WTC11 (cell line): Measurements from ENCODE around the gene PLAC8. TPM values are rescaled to one million over a fixed set of nuclear protein-coding genes. Genes with fewer than 3 reads are reported as not detected.

Experiments used
- ATAC-seq: fragments of 200-7000 bp; cut with Tn5 transposase; 2 replicates; pipeline ENCODE4 v1.10.0; 2021; ENCODE audit warnings: mild to moderate bottlenecking, moderate library complexity
- CTCF ChIA-PET: fragments of 300-600 bp; sonication (Branson Sonifier 250); formaldehyde crosslinking; loops from one replicate; lab custom pipeline; 2021; ENCODE audit warnings: antibody characterized with exemption; lab: Charles Lee
- POLR2A ChIA-PET: fragments of 350-600 bp; sonication (Branson Sonifier 250); formaldehyde crosslinking; loops from one replicate; lab custom pipeline; 2021; ENCODE audit warnings: antibody characterized with exemption; lab: Charles Lee
- DNase-seq: peaks from one replicate; pipeline ENCODE4 v3.0.0; 2021; ENCODE audit warnings: low spot score
- H3K27ac Mint-ChIP-seq: 2 replicates; pipeline ENCODE4 v1.8.0; 2021; ENCODE audit warnings: mixed read lengths
- H3K27me3 Mint-ChIP-seq: 2 replicates; pipeline ENCODE4 v1.8.0; 2021; ENCODE audit warnings: low read depth, mild to moderate bottlenecking, moderate library complexity, mixed read lengths
- H3K36me3 Mint-ChIP-seq: 2 replicates; pipeline ENCODE4 v1.8.0; 2021; ENCODE audit warnings: mixed read lengths
- H3K4me1 Mint-ChIP-seq: 2 replicates; pipeline ENCODE4 v1.8.0; 2022; ENCODE audit warnings: mixed read lengths
- H3K4me3 Mint-ChIP-seq: 2 replicates; pipeline ENCODE4 v1.8.0; 2021; ENCODE audit warnings: mild to moderate bottlenecking, moderate library complexity, mixed read lengths
- H3K9me3 Mint-ChIP-seq: 2 replicates; pipeline ENCODE4 v1.8.0; 2021; ENCODE audit warnings: mixed read lengths
- AFF4 ChIP-seq: sonication (generic); formaldehyde crosslinking; IDR thresholded peaks from 2 replicates; pipeline ENCODE4 v1.8.1; 2023; ENCODE audit warnings: mild to moderate bottlenecking, missing genetic modification reagents, borderline replicate concordance
- ATF2 ChIP-seq: sonication (generic); formaldehyde crosslinking; IDR thresholded peaks from 2 replicates; pipeline ENCODE4 v1.8.1; 2022; ENCODE audit warnings: low read depth, missing genetic modification reagents, borderline replicate concordance
- ATF3 ChIP-seq: sonication (generic); formaldehyde crosslinking; conservative IDR thresholded peaks from 2 replicates; pipeline ENCODE4 v1.8.1; 2022; ENCODE audit warnings: mild to moderate bottlenecking, missing genetic modification reagents
- E2F1 ChIP-seq: sonication (generic); formaldehyde crosslinking; IDR thresholded peaks from 2 replicates; pipeline ENCODE4 v1.8.0; 2022; ENCODE audit warnings: mild to moderate bottlenecking, missing genetic modification reagents
- EMX1 ChIP-seq: fragments of 250-450 bp; sonication (Bioruptor Pico); IDR thresholded peaks from 2 replicates; pipeline ENCODE4 v1.8.0; 2021; ENCODE audit warnings: mild to moderate bottlenecking
- FOXP1 ChIP-seq: sonication (generic); formaldehyde crosslinking; IDR thresholded peaks from 2 replicates; pipeline ENCODE4 v1.8.0; 2022; ENCODE audit warnings: missing genetic modification reagents, mild to moderate bottlenecking, moderate library complexity, borderline replicate concordance
- GTF2I ChIP-seq: fragments of 250-450 bp; sonication (Bioruptor Pico); conservative IDR thresholded peaks from 2 replicates; pipeline ENCODE4 v1.4.0; 2021; ENCODE audit warnings: mild to moderate bottlenecking
- JUN ChIP-seq: sonication (generic); formaldehyde crosslinking; IDR thresholded peaks from 2 replicates; pipeline ENCODE4 v1.8.0; 2023; ENCODE audit warnings: mild to moderate bottlenecking, missing genetic modification reagents
- MAX ChIP-seq: sonication (generic); formaldehyde crosslinking; IDR thresholded peaks from 2 replicates; pipeline ENCODE4 v1.8.0; 2022; ENCODE audit warnings: mild to moderate bottlenecking, missing genetic modification reagents
- MLX ChIP-seq: sonication (generic); formaldehyde crosslinking; IDR thresholded peaks from 2 replicates; pipeline ENCODE4 v1.8.1; 2023; ENCODE audit warnings: mild to moderate bottlenecking, missing genetic modification reagents, moderate library complexity
- NR3C1 ChIP-seq: sonication (generic); formaldehyde crosslinking; conservative IDR thresholded peaks from 2 replicates; pipeline ENCODE4 v1.8.1; 2023; ENCODE audit warnings: low read depth, mild to moderate bottlenecking, missing genetic modification reagents
- SMAD3 ChIP-seq: sonication (generic); formaldehyde crosslinking; IDR thresholded peaks from 2 replicates; pipeline ENCODE4 v1.8.0; 2022; ENCODE audit warnings: missing genetic modification reagents, mild to moderate bottlenecking, borderline replicate concordance
- USF2 ChIP-seq: sonication (generic); formaldehyde crosslinking; IDR thresholded peaks from 2 replicates; pipeline ENCODE4 v1.8.1; 2023; ENCODE audit warnings: mild to moderate bottlenecking, missing genetic modification reagents, moderate library complexity
- ZBTB43 ChIP-seq: sonication (generic); formaldehyde crosslinking; IDR thresholded peaks from 2 replicates; pipeline ENCODE4 v1.8.1; 2023; ENCODE audit warnings: mild to moderate bottlenecking, missing genetic modification reagents
- ZNF138 ChIP-seq: sonication (generic); formaldehyde crosslinking; conservative IDR thresholded peaks from 2 replicates; pipeline ENCODE4 v1.8.1; 2022; ENCODE audit warnings: mild to moderate bottlenecking, moderate library complexity, missing genetic modification reagents
- ZNF396 ChIP-seq: fragments of 250-450 bp; sonication (Bioruptor Pico); IDR thresholded peaks from 2 replicates; pipeline ENCODE4 v1.8.0; 2021; ENCODE audit warnings: mild to moderate bottlenecking, moderate library complexity, borderline replicate concordance
- ZNF425 ChIP-seq: fragments of 250-450 bp; sonication (Bioruptor Pico); conservative IDR thresholded peaks from 2 replicates; pipeline ENCODE4 v1.9.0; 2021; ENCODE audit warnings: mild to moderate bottlenecking
- ZSCAN18 ChIP-seq: fragments of 250-450 bp; sonication (Bioruptor Pico); IDR thresholded peaks from 2 replicates; pipeline ENCODE4 v2.1.2; 2022; ENCODE audit warnings: mild to moderate bottlenecking, moderate library complexity
- total RNA-seq: library from RNA; stranded (reverse); gene quantifications from 3 replicates; pipeline ENCODE4 v1.2.3, GENCODE V29; 2021

PLAC8 gene
- total RNA-seq, 1 experiment from 2014 or later, result 1.6 TPM

- Mint-ChIP-seq H3K4me3 (no peak overlapping the region), H3K9me3 (no peaks in the 10 kb centered on the region), H3K27ac (no peak overlapping the region), H3K4me1 (peaks cover 49% of the 10 kb centered on the region), H3K27me3 (peaks cover 16% of the 10 kb centered on the region), H3K36me3 (no peaks in the 10 kb centered on the region)
- ChIA-PET CTCF (interaction anchor here (0.7 to 2.1 kb wide), 3 partner anchors 39 to 148 kb away, joined by 3 to 5 read pairs (median 3); no protein-coding TSS in a partner anchor), POLR2A (no interaction called here)
- ATAC-seq (no peak), DNase-seq (no peak)
- no peak for TF ChIP-seq MLX (CRISPR knock-in tag)
Measured at GRCh38 chr4:83112678-83113428, 1.7 kb downstream of the PLAC8 start.

GRCh38 chr4:83112231-83112630 is 2.3 kb downstream of the PLAC8 start:
- Mint-ChIP-seq H3K36me3 (no peaks in the 10 kb centered on the region), H3K4me3 (no peak overlapping the region), H3K9me3 (no peaks in the 10 kb centered on the region), H3K4me1 (peaks cover 49% of the 10 kb centered on the region), H3K27me3 (peaks cover 16% of the 10 kb centered on the region), H3K27ac (no peak overlapping the region)
- TF ChIP-seq USF2 (CRISPR knock-in tag), result no peak
- no peak for TF ChIP-seq ZNF425 (CRISPR knock-in tag)
- no peak for TF ChIP-seq ZNF396 (CRISPR knock-in tag)
- TF ChIP-seq GTF2I (CRISPR knock-in tag), result no peak
- no peak for TF ChIP-seq ATF2 (CRISPR knock-in tag)
- no peak for TF ChIP-seq EMX1 (CRISPR knock-in tag)
- no peak for TF ChIP-seq JUN (CRISPR knock-in tag)
- TF ChIP-seq NR3C1, result no peak
- TF ChIP-seq ZSCAN18 (CRISPR knock-in tag), result no peak
- no peak for TF ChIP-seq ZNF138 (CRISPR knock-in tag)
- TF ChIP-seq ATF3 (CRISPR knock-in tag), result no peak
- TF ChIP-seq MAX (CRISPR knock-in tag), result no peak
- no peak for TF ChIP-seq AFF4 (CRISPR knock-in tag)
- no peak for TF ChIP-seq ZBTB43
- no peak for TF ChIP-seq E2F1 (CRISPR knock-in tag)
- no peak for TF ChIP-seq SMAD3 (CRISPR knock-in tag)
- no peak for TF ChIP-seq FOXP1
- ChIA-PET CTCF (no interaction called here), POLR2A (no interaction called here)
- DNase-seq (no peak), ATAC-seq (no peak)
